SK-N-SH (cell line): ENCODE measurements around the gene UPK1B. TPM values are rescaled to one million over a fixed set of nuclear protein-coding genes. Genes with fewer than 3 reads are reported as not detected.

Source experiments
- CTCF ChIA-PET: fragments of 300-600, 350-600 bp; formaldehyde crosslinking; extraction: SDS; loops from one replicate; lab custom pipeline; 2021; lab: Yijun Ruan, JAX
- POLR2A ChIA-PET: fragments of 350-600 bp; sonication (Branson Sonifier 250); formaldehyde crosslinking; extraction: SDS; loops from one replicate; lab custom pipeline; 2020; ENCODE audit warnings: antibody characterized with exemption, inconsistent platforms; lab: Yijun Ruan, JAX
- DNase-seq: peaks from one replicate; pipeline ENCODE4 v3.0.0; 2012
- H2AFZ ChIP-seq: fragments of 200-600 bp; sonication (generic); 2 replicates; pipeline ENCODE4 v1.8.1; 2016; ENCODE audit warnings: antibody characterized with exemption, mild to moderate bottlenecking, low read depth
- H3F3A ChIP-seq: fragments of 200-600 bp; sonication (generic); replicated peaks from 2 replicates; pipeline ENCODE3; 2016; ENCODE audit warnings: antibody characterized with exemption, mild to moderate bottlenecking; ENCODE audit not compliant: insufficient read depth
- H3K27ac ChIP-seq, 2 experiments: fragments of 200-500 bp in 1 of 2; fragments of 200-600 bp in 1 of 2; sonication (Bioruptor generic) in 1 of 2; sonication (generic), shearing (Covaris generic) in 1 of 2; 2 replicates each; pipeline versions ENCODE4 v1.5.1 to v1.6.1; 2014 to 2016; ENCODE audit warnings: low read depth in 2 of 2, inconsistent platforms in 1 of 2, low read length in 1 of 2, mild to moderate bottlenecking in 1 of 2, mixed read lengths in 1 of 2
- H3K27me3 ChIP-seq: fragments of 200-600 bp; sonication (generic), shearing (Covaris generic); 2 replicates; pipeline ENCODE4 v1.6.1; 2016; ENCODE audit warnings: mixed run types; ENCODE audit not compliant: insufficient read depth
- H3K36me3 ChIP-seq, 2 experiments: fragments of 200-500 bp in 1 of 2; fragments of 200-600 bp in 1 of 2; sonication (Bioruptor generic) in 1 of 2; sonication (generic) in 1 of 2; replicated peaks in 1 of 2; 2 replicates each; pipeline versions ENCODE3 to v1.5.1; 2014 to 2016; ENCODE audit warnings: low read length in 1 of 2, mild to moderate bottlenecking in 1 of 2; ENCODE audit not compliant: insufficient read depth in 2 of 2, control insufficient read depth in 1 of 2
- H3K4me1 ChIP-seq, 2 experiments: fragments of 200-500 bp in 1 of 2; fragments of 200-600 bp in 1 of 2; sonication (Bioruptor generic) in 1 of 2; sonication (generic), shearing (Covaris generic) in 1 of 2; 2 replicates each; pipeline versions ENCODE4 v1.5.1 to v1.6.1; 2014 to 2016; ENCODE audit warnings: low read depth in 1 of 2, low read length in 1 of 2, mixed run types in 1 of 2; ENCODE audit not compliant: insufficient read depth in 2 of 2, control insufficient read depth in 1 of 2
- H3K4me2 ChIP-seq: fragments of 200-600 bp; sonication (generic), shearing (Covaris generic); 2 replicates; pipeline ENCODE4 v1.6.1; 2017; ENCODE audit warnings: mixed run types
- H3K4me3 ChIP-seq, 2 experiments: fragments of 200-500 bp in 1 of 2; fragments of 200-600 bp in 1 of 2; sonication (Bioruptor generic) in 1 of 2; sonication (generic), shearing (Covaris generic) in 1 of 2; 2 replicates each; pipeline versions ENCODE4 v1.5.1 to v1.8.1; 2014 to 2016; ENCODE audit warnings: low read depth in 2 of 2, inconsistent platforms in 1 of 2, low read length in 1 of 2, mild to moderate bottlenecking in 1 of 2, mixed read lengths in 1 of 2, moderate library complexity in 1 of 2
- H3K79me2 ChIP-seq: fragments of 200-600 bp; sonication (generic); 2 replicates; pipeline ENCODE4 v1.8.1; 2017; ENCODE audit warnings: mild to moderate bottlenecking; ENCODE audit not compliant: insufficient read depth
- H3K9ac ChIP-seq: fragments of 200-600 bp; sonication (generic); 2 replicates; pipeline ENCODE4 v1.6.1; 2017; ENCODE audit warnings: mixed run types
- H3K9me2 ChIP-seq: fragments of 200-600 bp; sonication (generic); 2 replicates; pipeline ENCODE4 v1.6.1; 2017; ENCODE audit warnings: mixed run types
- H3K9me3 ChIP-seq: fragments of 200-600 bp; sonication (generic); 2 replicates; pipeline ENCODE4 v1.6.1; 2017; ENCODE audit warnings: mixed run types, mild to moderate bottlenecking, moderate library complexity
- H4K20me1 ChIP-seq: fragments of 200-600 bp; sonication (generic); 2 replicates; pipeline ENCODE4 v1.6.1; 2017; ENCODE audit warnings: mild to moderate bottlenecking, mixed run types; ENCODE audit not compliant: insufficient read depth
- EP300 ChIP-seq, 2 experiments: IDR thresholded peaks; 2 replicates each; pipeline versions ENCODE4 v1.4.0 to v1.6.1; 2012; ENCODE audit warnings: borderline replicate concordance in 1 of 2, low read depth in 1 of 2, low read length in 1 of 2
- EZH2phosphoT487 ChIP-seq: fragments of 200-600 bp; sonication (generic); IDR thresholded peaks from 2 replicates; pipeline ENCODE4 v1.6.1; 2017; ENCODE audit warnings: low read depth, mixed run types, mild to moderate bottlenecking, antibody characterized with exemption, moderate library complexity, borderline replicate concordance
- FOSL2 ChIP-seq: IDR thresholded peaks from 2 replicates; pipeline ENCODE4 v1.4.0; 2012; ENCODE audit warnings: low read depth, mild to moderate bottlenecking, moderate library complexity, borderline replicate concordance
- FOXJ3 ChIP-seq: sonication (generic); formaldehyde crosslinking; IDR thresholded peaks from 2 replicates; pipeline ENCODE4 v1.5.1; 2020; ENCODE audit warnings: mild to moderate bottlenecking, missing genetic modification reagents
- FOXM1 ChIP-seq: IDR thresholded peaks from 2 replicates; pipeline ENCODE4 v1.4.0; 2012; ENCODE audit warnings: low read depth, mild to moderate bottlenecking
- GABPA ChIP-seq: IDR thresholded peaks from 2 replicates; pipeline ENCODE4 v1.4.0; 2012; ENCODE audit warnings: low read depth, mild to moderate bottlenecking
- JUND ChIP-seq: IDR thresholded peaks from 2 replicates; pipeline ENCODE4 v1.4.0; 2012
- MXI1 ChIP-seq: IDR thresholded peaks from 2 replicates; pipeline ENCODE4 v1.6.1; 2012; ENCODE audit warnings: mild to moderate bottlenecking, low read depth, low read length, improper control_type of control experiment
- NFIC ChIP-seq: IDR thresholded peaks from 2 replicates; pipeline ENCODE4 v1.4.0; 2012; ENCODE audit warnings: borderline replicate concordance
- NRF1 ChIP-seq: IDR thresholded peaks from 2 replicates; pipeline ENCODE4 v1.6.1; 2012; ENCODE audit warnings: low read depth, mild to moderate bottlenecking, low read length
- RAD21 ChIP-seq: IDR thresholded peaks from 2 replicates; pipeline ENCODE4 v1.6.1; 2012; ENCODE audit warnings: mild to moderate bottlenecking, low read length
- RCOR1 ChIP-seq: fragments of 150-350 bp; IDR thresholded peaks from 2 replicates; pipeline ENCODE4 v1.6.1; 2017; ENCODE audit warnings: antibody characterized with exemption, low read length
- RXRA ChIP-seq: IDR thresholded peaks from 2 replicates; pipeline ENCODE4 v1.4.0; 2012; ENCODE audit warnings: low read depth, mild to moderate bottlenecking, borderline replicate concordance
- TAF1 ChIP-seq: IDR thresholded peaks from 2 replicates; pipeline ENCODE4 v1.6.1; 2012; ENCODE audit warnings: low read depth, mild to moderate bottlenecking, low read length, moderate library complexity, borderline replicate concordance
- TCF12 ChIP-seq: IDR thresholded peaks from 2 replicates; pipeline ENCODE4 v1.4.0; 2012
- YY1 ChIP-seq: IDR thresholded peaks from 2 replicates; pipeline ENCODE4 v1.4.0; 2012; ENCODE audit warnings: low read depth, mild to moderate bottlenecking
- WGBS: methylation state at CpG from one replicate; pipeline ENCODE4 v1.1.6; 2017; ENCODE audit warnings: low lambda C conversion rate; 5-methylcytosine and 5-hydroxymethylcytosine counted together
- polyA plus RNA-seq, 3 experiments: library from polyadenylated mRNA; depleted of rRNA; stranded (reverse); fragments of >200 nt; gene quantifications; 2 replicates each; pipeline ENCODE4 v1.2.3, GENCODE V29; 2012
- TF ChIP-seq, protein P1 (sequence below): IDR thresholded peaks from 2 replicates; pipeline ENCODE4; 2012
- TF ChIP-seq, protein P2 (sequence below): IDR thresholded peaks from 2 replicates; pipeline ENCODE4 v1.6.1; 2012; ENCODE audit warnings: mild to moderate bottlenecking, low read depth, low read length, moderate library complexity

Gene UPK1B
- polyA plus RNA-seq, 1 of the 3 experiments (the other 2 are of a cell fraction): not detected

DNA sequence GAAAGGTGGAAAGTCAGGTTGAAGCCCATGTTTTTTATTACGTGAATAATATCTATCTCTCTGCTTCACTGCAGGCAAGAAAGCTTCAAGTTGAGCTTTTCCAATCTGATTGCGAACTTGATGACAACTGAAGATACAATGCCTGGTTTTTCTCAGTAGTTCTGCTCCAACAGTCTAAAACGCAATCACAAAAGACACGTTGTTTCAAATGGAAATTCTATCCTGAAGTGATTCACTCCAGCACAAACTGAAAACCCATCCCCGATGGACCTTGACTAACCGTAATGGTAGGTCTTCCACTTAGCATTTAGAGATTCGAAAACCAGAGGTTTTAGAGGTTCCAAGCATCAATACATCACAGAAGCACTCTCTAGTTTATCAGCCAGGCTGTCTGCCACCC, 56.7 kb downstream of the UPK1B start:
- TF ChIP-seq YY1: no peak
- no peak for TF ChIP-seq TCF12
- TF ChIP-seq RAD21: no peak
- no peak for TF ChIP-seq FOXJ3 (CRISPR knock-in tag)
- TF ChIP-seq FOXM1: no peak
- no peak for TF ChIP-seq NRF1
- TF ChIP-seq JUND: no peak
- TF ChIP-seq NFIC: no peak
- TF ChIP-seq, protein P1, sequence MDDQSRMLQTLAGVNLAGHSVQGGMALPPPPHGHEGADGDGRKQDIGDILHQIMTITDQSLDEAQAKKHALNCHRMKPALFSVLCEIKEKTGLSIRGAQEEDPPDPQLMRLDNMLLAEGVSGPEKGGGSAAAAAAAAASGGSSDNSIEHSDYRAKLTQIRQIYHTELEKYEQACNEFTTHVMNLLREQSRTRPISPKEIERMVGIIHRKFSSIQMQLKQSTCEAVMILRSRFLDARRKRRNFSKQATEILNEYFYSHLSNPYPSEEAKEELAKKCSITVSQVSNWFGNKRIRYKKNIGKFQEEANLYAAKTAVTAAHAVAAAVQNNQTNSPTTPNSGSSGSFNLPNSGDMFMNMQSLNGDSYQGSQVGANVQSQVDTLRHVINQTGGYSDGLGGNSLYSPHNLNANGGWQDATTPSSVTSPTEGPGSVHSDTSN: no peak
- TF ChIP-seq, protein P2, sequence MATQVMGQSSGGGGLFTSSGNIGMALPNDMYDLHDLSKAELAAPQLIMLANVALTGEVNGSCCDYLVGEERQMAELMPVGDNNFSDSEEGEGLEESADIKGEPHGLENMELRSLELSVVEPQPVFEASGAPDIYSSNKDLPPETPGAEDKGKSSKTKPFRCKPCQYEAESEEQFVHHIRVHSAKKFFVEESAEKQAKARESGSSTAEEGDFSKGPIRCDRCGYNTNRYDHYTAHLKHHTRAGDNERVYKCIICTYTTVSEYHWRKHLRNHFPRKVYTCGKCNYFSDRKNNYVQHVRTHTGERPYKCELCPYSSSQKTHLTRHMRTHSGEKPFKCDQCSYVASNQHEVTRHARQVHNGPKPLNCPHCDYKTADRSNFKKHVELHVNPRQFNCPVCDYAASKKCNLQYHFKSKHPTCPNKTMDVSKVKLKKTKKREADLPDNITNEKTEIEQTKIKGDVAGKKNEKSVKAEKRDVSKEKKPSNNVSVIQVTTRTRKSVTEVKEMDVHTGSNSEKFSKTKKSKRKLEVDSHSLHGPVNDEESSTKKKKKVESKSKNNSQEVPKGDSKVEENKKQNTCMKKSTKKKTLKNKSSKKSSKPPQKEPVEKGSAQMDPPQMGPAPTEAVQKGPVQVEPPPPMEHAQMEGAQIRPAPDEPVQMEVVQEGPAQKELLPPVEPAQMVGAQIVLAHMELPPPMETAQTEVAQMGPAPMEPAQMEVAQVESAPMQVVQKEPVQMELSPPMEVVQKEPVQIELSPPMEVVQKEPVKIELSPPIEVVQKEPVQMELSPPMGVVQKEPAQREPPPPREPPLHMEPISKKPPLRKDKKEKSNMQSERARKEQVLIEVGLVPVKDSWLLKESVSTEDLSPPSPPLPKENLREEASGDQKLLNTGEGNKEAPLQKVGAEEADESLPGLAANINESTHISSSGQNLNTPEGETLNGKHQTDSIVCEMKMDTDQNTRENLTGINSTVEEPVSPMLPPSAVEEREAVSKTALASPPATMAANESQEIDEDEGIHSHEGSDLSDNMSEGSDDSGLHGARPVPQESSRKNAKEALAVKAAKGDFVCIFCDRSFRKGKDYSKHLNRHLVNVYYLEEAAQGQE: no peak
- no peak for TF ChIP-seq MXI1
- no peak for TF ChIP-seq FOSL2
- no peak for TF ChIP-seq RXRA
- no peak for TF ChIP-seq EP300 (IDR thresholded peaks at IDR 0.05; ENCODE audit: borderline replicate concordance in 1 of 2, low read depth in 1 of 2, low read length in 1 of 2)
- no peak for TF ChIP-seq RCOR1
- TF ChIP-seq EZH2phosphoT487: no peak
- TF ChIP-seq TAF1: no peak
- no peak for TF ChIP-seq GABPA
- Histone ChIP-seq H3K79me2 (peaks cover 7% of the 10 kb centered on the region; the same call in 1 of the 2 replicates), H3K9ac (no peak overlapping the region), H3K9me2 (no peaks in the 10 kb centered on the region), H4K20me1 (no peaks in the 10 kb centered on the region), H3K27me3 (no peaks in the 10 kb centered on the region), H3K4me2 (no peak overlapping the region), H3K36me3 (peaks cover 47 to 79% of the 10 kb centered on the region in 2 experiments), H3K27ac (no peak overlapping the region), H3K9me3 (no peaks in the 10 kb centered on the region), H3K4me1 (peaks cover 0 to 2% of the 10 kb centered on the region in 2 experiments; a peak in 2 of 4 replicates), H2AFZ (no peak overlapping the region), H3F3A (peaks cover 6% of the 10 kb centered on the region), H3K4me3 (no peak overlapping the region)
- DNase-seq: no peak
- WGBS: 94% methylated on average over 7 of the region's 7 CpGs
- POLR2A ChIA-PET: no interaction called here
- CTCF ChIA-PET: interaction anchor here (0.7 to 4.3 kb wide), 2 partner anchors 11 to 107 kb away, joined by 3 to 17 read pairs; partner anchors contain the start of gene B4GALT4
